CD4-positive, alpha-beta T cell treated with Interleukin-2 at 100 ng/mL for 4 hours (primary cell): ENCODE data around the gene CARMIL3.

Source experiments
- DNase-seq: peaks from one replicate; pipeline ENCODE4 v3.0.0-alpha.2; 2020; ENCODE audit warnings: low spot score

The CARMIL3 gene

GRCh38 chr14:24115422-24116127, 63.8 kb downstream of the CARMIL3 start:
- DNase-seq: no peak

GRCh38 chr14:24116128-24116814, 64.5 kb downstream of the CARMIL3 start:
- no peak for DNase-seq

- no peak for DNase-seq
Observed at GRCh38 chr14:24117179-24117578, 65.4 kb downstream of the CARMIL3 start.
